Chondrocyte (in vitro differentiated cells): ENCODE measurements around the gene TIFAB. TPM values are rescaled to one million over a fixed set of nuclear protein-coding genes. Genes with fewer than 3 reads are reported as not detected.
A peak's percentile ranks its signal among the peaks of the same experiment; 100 is the strongest.

Experiments used
- DNase-seq: peaks from one replicate; pipeline ENCODE4 v3.0.0; 2021; ENCODE audit warnings: mixed read lengths, low spot score
- H3K27ac Mint-ChIP-seq: one replicate; pipeline ENCODE4 v1.8.0; 2021; ENCODE audit warnings: mild to moderate bottlenecking, moderate library complexity, mixed read lengths; ENCODE audit not compliant: unreplicated experiment
- H3K27me3 Mint-ChIP-seq: 2 replicates; pipeline ENCODE4 v1.8.0; 2021; ENCODE audit warnings: low read depth, mixed read lengths
- H3K36me3 Mint-ChIP-seq: 2 replicates; pipeline ENCODE4 v1.8.0; 2021; ENCODE audit warnings: low read depth, mixed read lengths
- H3K4me1 Mint-ChIP-seq: 2 replicates; pipeline ENCODE4 v1.8.0; 2021; ENCODE audit warnings: low read depth, mild to moderate bottlenecking, mixed read lengths
- H3K4me3 Mint-ChIP-seq: one replicate; pipeline ENCODE4 v1.8.0; 2021; ENCODE audit warnings: mild to moderate bottlenecking, moderate library complexity, mixed read lengths; ENCODE audit not compliant: unreplicated experiment
- H3K9me3 Mint-ChIP-seq: 2 replicates; pipeline ENCODE4 v1.8.0; 2021; ENCODE audit warnings: low read depth, mixed read lengths
- total RNA-seq: library from RNA; stranded (reverse); gene quantifications from 3 replicates; pipeline ENCODE4 v1.2.1, GENCODE V29; 2021
- TF ChIP-seq, protein P1 (sequence below): fragments of 200-600 bp; sonication (generic); IDR thresholded peaks from 2 replicates; pipeline ENCODE4 v1.5.0; 2021; ENCODE audit warnings: antibody characterized with exemption, mild to moderate bottlenecking, moderate library complexity

TIFAB gene
- total RNA-seq, 1 donor from 2014 or later = not detected

DNA sequence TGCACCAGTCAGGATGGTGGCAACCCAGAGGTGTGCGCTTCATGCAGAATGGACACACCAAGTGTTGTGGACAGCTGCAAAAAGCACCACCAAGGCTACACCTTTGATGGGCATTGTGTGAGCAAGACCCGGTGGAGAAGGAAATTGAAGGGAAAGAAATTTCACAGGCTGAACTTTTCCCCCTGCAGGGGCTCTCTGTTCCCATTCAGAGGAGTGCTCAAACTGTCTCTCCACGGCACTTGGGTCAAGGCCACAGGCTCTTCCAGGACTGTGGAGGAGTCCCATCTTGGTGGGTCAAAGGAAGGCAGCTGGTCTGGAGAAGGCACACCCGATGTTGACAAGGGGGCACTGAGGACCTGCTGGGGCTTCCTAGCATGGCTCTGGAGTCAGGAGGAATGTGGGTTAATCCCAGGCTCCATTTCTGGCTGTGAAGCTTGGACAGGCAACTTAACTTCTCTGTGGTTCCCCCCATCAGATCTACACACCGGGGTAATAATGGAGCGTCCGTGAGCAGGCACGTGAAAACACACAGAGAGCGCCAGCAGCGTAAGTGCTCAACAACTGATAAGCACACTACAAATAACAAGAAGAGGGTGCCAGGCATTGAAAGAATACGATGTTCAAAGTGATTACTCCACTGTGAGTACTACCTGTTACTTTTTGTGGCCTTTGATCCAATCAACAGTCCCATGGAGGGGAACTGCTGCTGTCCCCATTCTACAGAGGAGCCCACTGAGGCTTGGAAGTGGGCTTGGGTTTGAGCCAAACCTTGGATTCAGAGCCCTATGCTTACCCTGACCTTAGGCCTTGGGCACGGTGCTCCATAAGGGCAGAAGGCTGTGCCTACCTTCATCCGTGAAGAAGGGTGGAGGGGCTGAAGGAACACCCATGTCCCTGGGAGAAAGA is 34.2 kb upstream of the TIFAB start:
- Mint-ChIP-seq H3K4me3 (no peak overlapping the region), H3K27ac (no peak overlapping the region), H3K4me1 (peaks cover 19% of the 10 kb centered on the region), H3K36me3 (peaks cover 1% of the 10 kb centered on the region), H3K27me3 (peaks cover 37% of the 10 kb centered on the region), H3K9me3 (no peaks in the 10 kb centered on the region)
- no peak for DNase-seq
- TF ChIP-seq, protein P1, sequence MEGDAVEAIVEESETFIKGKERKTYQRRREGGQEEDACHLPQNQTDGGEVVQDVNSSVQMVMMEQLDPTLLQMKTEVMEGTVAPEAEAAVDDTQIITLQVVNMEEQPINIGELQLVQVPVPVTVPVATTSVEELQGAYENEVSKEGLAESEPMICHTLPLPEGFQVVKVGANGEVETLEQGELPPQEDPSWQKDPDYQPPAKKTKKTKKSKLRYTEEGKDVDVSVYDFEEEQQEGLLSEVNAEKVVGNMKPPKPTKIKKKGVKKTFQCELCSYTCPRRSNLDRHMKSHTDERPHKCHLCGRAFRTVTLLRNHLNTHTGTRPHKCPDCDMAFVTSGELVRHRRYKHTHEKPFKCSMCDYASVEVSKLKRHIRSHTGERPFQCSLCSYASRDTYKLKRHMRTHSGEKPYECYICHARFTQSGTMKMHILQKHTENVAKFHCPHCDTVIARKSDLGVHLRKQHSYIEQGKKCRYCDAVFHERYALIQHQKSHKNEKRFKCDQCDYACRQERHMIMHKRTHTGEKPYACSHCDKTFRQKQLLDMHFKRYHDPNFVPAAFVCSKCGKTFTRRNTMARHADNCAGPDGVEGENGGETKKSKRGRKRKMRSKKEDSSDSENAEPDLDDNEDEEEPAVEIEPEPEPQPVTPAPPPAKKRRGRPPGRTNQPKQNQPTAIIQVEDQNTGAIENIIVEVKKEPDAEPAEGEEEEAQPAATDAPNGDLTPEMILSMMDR = no peak

DNA sequence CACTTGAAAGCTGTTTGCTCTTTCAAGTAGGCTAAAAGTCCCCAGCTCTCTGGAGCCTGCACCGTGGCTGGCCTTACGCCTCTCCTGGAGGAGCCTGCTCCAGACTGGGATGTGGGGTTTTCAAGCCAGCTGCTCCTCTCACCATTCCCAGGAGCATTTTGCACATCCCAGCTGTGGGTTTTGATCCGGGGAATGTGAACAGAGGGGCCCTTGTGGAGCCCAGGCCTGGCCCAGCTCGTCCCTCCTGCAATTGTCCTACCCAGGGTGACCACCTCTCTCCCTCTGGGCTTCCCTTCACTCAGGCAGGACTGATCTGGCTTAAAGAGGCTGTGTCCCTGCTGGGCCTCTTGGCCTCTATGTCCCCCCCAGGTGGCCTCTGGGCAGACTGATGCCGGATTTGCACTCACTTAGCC is 32.5 kb upstream of the TIFAB start:
- Mint-ChIP-seq H3K4me3 (no peak overlapping the region), H3K27me3 (peaks cover 31% of the 10 kb centered on the region), H3K27ac (no peak overlapping the region), H3K36me3 (no peaks in the 10 kb centered on the region), H3K9me3 (no peaks in the 10 kb centered on the region), H3K4me1 (peaks cover 16% of the 10 kb centered on the region)
- TF ChIP-seq, protein P1 = no peak
- no peak for DNase-seq

DNA sequence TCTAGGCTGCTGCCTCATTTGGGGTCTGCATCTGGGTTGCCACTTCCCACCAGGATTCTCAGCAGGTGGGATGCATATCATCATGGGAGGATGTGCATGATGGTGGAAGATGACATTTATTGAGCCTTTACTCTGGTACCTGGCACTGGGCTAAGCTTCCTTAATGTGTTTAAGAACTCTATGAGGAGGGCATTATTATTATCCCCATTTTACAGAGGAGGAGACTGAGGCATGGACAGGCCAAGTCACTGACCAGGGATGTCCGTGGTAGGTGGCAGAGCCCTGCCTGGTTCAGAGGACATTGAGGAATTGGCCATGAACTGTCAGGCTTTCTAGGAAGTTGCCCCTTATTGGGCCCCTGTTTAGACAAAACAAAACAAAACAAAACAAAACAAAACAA is 31.1 kb upstream of the TIFAB start:
- Mint-ChIP-seq H3K36me3 (no peaks in the 10 kb centered on the region), H3K9me3 (no peaks in the 10 kb centered on the region), H3K27me3 (peaks cover 33% of the 10 kb centered on the region), H3K4me1 (peaks cover 3% of the 10 kb centered on the region), H3K4me3 (no peak overlapping the region), H3K27ac (no peak overlapping the region)
- TF ChIP-seq, protein P1 = no peak
- DNase-seq = no peak

DNA sequence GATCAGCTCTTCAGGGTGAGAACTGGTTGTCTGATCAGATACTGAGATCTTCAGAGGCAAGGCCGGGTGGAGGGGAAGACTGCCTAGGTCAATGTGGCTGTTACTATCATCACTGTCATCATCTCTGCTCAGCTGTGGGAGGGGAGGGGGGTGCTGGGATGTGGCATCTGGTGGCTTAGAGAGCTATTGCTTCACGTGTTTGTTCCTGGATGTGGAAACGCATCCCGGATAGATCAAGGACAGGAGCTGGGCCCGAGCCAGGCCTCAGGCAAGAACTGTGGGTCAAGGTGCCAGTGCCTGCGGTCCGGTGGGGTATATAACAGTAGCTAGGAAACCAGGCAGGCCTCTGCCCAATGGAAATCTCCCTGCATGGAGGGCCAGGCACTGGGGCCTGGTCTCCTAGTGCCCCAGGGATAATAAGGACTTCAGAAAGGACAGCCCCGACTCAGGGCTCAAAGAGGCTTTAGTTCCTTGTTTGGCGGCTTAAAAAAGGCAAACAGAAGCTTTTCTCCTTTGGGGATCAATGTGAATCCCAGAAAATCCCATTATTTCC is 30.3 kb upstream of the TIFAB start:
- no peaks in the 10 kb centered on the region for H3K4me1 Mint-ChIP-seq
- no peaks in the 10 kb centered on the region for H3K36me3 Mint-ChIP-seq
- H3K27ac Mint-ChIP-seq = no peak overlapping the region

DNA sequence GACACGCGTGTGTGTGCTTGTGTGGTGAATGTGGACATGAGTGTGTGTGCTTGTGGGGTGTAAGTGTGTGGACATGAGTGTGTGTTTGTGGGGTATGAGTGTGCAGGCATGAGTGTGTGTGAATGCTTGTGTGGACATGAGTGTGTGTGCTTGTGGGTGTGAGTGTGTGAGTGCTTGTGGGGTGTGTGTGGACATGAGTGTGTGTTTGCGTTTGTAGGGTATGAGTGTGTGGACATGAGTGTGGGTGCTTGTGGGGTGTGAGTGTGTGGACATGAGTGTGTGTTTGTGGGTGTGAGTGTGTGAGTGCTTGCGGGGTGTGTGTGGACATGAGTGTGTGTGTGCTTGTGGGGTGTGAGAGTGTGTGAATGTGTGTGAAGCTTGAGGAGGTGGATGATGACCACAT is 29.8 kb upstream of the TIFAB start:
- TF ChIP-seq, protein P1 = no peak
- H3K27me3 Mint-ChIP-seq = peaks cover 34% of the 10 kb centered on the region
- H3K9me3 Mint-ChIP-seq = no peaks in the 10 kb centered on the region
- DNase-seq = peak; percentile 27
- no peak overlapping the region for H3K4me3 Mint-ChIP-seq
- no peaks in the 10 kb centered on the region for H3K36me3 Mint-ChIP-seq
- H3K4me1 Mint-ChIP-seq = no peaks in the 10 kb centered on the region
- no peak overlapping the region for H3K27ac Mint-ChIP-seq

More for the DNA sequence above, 30.3 kb upstream of the TIFAB start:
- H3K27me3 Mint-ChIP-seq = peaks cover 32% of the 10 kb centered on the region
- H3K4me3 Mint-ChIP-seq = no peak overlapping the region
- peak; percentile 46 for DNase-seq
- H3K9me3 Mint-ChIP-seq = no peaks in the 10 kb centered on the region
- TF ChIP-seq, protein P1 = no peak
